HG02884 (cell line): ENCODE results near the gene ZNF331.

Experiments
- ATAC-seq: cut with Tn5 transposase; IDR thresholded peaks from one replicate; pipeline ENCODE4 v1.9.1; 2021; ENCODE audit warnings: mild to moderate bottlenecking, moderate library complexity; ENCODE audit not compliant: unreplicated experiment

ZNF331 gene

DNA sequence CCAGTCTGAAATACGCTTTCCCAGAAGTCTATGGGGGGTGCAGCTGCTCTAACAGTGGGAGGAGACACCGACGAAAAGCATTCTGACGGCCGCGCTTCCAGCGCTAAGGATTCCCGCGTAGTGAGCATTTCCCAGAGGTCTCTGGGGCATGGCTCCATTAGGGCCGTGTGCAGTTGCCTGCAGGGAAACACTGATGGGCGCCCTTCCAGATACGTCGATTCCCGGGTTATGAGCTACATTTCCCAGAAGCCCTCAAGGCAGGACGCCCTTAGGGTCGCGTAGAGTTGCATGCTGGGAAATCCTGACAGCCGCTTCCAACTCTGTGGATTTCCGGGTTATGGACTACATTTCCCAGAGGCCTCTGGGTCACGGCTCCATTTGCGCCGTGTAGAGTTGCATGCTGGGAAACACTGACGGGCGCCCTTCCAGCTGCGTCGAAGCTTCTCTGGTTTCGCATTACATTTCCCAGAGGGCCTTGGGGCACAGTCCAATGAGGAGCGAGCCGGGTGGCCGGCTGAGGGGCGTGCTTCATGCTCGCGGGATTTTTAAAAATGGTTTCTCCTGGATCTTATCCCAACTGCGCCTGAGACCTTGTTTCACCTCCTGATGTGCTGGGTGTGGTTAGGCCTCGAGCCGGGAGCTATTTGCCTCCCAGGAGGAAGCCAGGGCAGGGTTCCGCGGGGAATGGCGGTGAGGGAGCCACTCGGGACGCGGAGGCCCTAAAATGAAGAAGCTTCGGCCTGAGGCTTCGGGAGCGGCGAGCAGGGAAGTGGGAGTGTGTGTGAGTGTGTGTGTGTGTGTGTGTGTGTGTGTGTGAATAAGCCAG lies 17.2 kb upstream of the ZNF331 start:
- peak; percentile 98 for ATAC-seq

DNA sequence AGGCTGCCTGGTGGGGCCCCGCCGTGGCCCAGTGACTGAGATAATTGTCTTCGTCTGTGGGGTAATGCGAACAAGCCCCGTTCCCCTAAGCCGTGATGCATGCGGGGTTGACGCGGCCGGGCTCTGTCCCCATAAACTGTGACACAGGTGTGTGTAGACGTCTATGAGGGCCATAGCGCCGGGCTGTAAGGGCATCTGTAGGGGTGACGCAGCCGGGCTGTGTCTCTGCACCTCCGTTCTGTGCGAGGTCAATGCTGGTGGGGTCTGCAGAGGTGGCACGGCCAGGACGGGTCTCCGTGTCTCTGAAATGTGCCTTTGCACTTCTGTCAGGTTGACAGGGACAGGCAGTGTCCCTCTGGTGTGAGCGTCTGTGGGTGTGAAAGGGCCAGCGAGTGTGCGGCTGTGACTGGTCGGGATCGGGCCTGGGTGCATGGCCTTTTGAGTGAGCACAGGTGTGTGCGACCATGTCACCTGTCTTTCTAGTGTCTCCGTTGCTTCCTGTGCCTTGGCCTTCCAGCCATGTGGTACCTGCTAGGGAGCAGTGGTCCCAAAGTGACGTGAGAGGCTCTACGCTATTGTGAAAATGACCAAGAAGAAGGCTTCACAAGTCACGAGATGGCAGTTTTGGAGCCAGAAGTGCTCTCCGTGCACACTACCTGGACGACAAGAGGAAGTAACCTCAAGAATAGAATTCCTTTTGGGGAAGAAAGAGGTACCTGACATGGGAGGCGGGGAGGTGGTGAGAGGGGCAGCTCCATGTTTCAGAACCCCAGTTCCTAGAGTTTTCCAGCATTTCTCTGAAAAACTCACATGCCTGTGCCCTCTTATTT lies 16.4 kb upstream of the ZNF331 start:
- ATAC-seq = no peak

DNA sequence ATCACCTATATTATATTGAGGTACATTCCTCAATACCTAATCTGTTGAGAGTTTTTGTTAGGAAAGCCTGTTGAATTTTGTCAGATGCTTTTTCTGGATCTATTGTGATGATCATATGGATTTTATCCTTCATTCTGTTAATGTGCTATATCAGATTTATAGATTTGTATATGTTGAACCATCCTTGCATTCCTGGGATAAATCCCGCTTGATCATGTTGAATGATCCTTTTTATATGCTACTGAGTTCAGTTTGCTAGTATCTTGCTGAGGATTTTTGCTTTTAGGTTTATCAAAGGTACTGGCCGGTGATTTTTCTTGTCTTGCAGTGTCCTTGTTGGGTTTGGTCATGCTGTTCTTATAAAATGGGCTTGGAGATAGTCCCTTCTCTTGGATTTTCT lies 12.0 kb upstream of the ZNF331 start:
- ATAC-seq = no peak

DNA sequence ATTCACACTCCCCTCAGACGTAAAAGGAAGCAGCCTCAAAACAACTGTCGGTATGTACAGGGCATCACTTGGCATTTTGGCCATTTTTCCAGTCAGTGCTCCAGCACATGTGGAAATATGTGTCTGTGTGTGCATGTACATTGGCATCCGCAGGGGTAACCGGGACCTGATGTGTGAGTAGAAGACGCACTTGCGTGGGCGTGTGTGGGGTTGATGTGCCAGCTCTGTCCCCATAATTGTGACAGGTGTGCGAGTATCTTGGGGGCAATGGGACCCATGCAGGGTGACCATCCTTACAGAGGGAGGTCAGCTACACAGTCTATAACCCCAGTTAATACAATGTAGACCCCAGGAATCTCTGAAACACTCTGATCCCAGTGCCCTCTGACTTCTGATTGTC lies 7.3 kb upstream of the ZNF331 start:
- ATAC-seq = no peak

DNA sequence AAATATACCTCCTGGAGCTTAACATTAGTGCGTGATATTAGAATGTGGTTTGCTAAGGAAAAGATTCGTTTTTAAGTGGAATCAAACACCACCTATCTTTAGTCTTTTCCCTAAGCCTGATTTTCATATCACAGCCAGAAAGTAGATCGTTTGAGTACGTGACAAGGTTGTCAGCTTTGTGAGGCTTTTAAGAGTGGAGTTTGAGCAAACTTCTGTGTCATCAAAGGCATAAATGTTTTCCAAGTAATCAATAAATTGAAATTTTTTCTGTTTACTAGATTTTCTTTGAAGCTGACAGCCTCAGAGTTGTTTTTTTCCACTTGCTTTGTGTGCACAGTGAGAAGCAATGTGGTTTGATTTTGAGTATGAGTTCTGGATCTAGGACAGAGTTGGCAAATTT lies 6.5 kb upstream of the ZNF331 start:
- ATAC-seq = no peak

DNA sequence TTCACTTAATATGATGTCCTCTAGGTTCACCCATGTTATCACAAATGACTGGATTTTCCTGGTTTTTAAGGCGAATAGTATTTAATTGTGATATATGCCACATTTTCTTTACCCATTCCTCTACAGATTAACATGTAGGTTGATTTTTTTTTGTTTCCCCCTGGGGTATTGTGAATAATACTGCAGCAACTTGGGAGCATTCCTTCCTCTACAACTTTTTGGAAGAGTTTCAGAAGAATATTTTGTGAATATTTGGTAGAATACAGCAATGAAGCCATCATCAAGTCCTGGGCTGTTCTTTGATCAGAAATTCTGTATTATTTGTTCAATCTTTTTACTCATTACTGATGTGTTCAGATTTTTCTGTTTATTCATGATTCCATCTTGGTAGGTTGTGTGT lies 5.6 kb upstream of the ZNF331 start:
- ATAC-seq = no peak

DNA sequence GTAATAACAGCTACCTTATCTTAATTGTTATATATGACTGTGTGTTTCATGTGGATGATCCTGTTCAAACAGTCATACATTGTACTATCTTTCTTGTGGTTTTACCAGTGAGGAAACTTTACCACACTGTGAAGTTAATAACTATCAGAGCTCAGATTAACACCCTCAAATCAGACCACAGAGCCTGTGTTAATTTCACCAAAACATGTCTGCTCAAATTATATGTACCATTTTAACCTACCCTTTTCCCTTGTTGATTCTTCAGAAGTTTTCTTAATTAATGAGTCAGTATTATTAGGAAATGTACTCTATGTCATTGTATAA lies 1.8 kb upstream of the ZNF331 start:
- ATAC-seq = no peak

DNA sequence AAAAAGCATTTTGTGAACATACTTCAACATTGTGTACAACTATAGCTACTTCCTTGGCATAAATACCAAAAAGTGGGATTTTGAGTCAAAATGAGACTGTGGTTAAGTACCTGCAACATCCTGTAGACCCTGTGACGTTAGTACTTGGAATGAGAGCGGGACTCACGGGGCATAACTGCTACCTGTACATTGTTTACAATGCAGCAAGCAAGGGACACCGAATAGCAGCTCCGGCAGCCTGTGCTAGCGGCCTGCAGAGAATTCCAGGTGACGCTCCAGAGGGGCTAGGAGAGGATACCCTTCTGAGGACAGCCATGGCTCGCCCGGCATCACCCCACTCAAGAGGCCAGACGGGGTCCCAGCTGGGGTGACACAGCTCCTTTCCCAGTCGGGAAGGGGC lies 824 bp upstream of the ZNF331 start:
- peak; percentile 8 for ATAC-seq

DNA sequence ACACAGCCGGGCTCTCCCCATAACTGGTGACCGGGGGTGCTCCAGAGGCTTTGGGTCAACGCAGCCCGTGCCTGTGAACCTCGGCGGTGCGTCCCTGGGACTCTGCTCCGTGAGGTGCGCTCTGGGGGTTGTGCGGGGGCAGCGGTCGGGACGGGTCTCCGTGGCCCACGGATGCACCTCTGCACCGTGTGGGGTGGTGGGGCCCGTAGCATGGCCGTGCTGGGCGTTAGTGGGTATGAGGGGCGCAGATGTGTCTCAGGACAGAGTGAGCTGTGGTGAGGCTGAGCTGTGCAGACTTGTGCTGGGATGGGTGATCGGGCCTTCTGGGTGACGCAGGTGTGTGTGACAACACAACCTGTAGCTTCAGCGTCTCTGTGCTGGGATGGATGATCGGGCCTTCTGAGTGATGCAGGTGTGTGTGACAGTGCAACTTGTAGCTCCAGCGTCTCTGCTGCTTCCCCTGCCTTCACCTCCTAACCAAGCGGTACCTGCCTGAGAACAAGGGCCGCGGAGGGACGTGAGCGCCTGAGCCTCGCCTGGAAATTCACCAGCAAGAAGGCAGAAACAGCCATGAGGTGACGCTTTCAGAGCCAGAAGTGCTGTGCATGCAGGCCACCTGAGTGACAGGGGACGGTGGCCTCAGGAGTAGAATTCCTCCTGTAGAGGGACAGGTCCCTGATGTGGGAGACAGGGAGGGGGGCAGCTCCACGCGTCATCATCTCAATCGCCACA lies 599 bp downstream of the ZNF331 start:
- peak; percentile 15 for ATAC-seq

DNA sequence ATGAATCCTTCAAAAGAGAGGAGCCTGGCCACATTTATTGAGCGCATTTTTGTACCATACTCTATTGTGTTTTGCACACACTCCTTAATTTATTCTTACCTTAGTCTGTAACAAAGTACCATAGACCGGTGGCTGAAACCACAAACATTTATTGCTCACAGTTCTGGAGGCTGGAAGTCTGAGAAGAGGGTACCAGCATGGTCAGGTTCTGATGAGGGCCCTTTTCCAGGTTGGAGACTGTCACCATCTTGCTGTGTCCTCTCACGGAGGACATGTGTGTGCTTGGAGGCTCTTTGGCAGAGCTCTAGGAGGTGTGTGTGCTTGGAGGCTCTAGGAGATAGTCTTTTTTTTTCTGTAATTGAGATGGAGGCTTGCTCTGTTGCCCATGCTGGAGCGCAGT lies 2.1 kb downstream of the ZNF331 start:
- no peak for ATAC-seq

DNA sequence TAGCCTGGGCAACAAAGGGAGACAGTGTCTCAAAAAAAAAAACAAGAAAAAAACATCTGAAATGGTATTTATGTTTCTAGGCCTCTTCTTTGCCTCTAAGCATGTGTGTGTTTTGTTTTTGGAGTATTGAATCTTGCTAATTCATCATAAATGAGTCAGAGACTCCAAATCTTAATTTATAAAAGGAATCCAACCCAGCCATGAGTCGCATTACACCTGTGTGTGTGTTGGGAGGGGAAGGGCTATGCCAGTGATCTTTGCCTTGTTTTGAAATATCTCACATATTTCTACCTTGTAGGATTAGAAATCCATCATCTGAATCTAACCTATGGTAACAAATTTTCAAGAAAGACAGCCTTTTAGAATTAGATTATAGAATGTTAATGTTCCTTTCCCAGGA lies 4.0 kb downstream of the ZNF331 start:
- ATAC-seq = no peak

DNA sequence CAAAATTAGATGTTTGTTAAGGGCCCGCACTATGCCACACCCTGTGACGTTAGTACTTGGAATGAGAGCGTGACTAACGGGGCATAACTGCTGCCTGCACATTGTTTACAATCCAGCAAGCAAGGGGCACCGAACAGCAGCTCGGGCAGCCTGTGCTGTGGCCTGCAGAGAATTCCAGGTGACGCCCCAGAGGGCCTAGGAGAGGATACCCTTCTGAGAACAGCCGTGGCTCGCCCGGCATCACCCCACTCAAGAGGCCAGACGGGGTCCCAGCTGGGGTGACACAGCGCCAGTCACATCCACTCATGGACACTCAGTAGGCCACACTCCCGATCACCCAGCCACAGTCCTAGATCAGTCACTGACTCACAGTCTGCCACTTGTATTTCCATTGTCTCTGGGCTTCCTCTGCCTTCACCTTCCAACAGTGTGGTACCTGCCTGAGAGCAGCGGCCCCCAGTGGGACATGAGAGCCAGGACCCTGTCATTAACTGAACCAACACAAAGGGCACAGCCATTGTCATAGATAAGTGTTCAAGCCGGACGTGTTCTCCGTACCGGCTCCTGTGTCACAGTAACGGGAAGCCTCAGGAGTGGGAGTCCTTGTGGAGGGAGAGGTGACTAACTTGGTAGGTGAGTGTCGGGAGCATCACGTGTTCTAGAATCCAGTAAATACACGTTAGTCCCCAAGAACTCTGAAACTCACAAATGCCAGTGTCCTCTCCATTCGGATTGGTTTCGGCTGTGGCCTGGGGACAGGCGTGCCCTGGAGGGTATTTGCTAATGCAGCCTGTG lies 7.5 kb downstream of the ZNF331 start:
- no peak for ATAC-seq

DNA sequence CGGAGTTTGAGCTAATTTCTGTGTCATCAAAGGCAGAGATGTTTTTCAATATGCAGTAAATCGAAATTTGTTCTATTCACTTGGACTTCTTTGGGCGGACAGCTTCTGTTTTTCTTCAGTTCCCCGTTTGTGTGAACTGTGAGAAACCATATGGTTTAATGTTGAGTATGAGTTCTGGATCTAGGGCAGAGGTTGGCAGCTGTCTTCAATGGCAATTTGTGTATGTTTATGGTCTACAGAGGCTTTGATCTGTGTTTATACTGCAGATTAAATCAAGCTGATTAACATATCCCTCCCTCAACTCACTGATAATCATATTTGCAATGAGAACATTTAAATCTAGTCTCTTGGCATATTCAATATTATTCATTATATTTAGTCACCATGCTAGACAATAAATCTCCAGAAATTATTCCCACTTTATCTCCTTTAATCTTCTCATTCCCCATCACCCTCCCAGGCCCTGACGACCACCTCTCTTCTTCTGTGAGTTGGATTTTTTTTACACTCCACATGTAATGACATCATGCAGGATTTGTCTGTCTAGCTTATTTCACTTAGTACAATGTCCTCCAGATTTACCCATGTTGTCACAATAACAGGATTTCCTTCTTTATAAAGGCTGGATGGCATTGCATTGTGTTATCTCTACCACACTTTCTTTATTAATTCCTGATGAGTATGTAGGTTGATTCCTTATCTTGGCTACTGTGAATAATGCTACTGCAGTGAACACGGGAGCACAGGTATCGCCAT lies 9.0 kb downstream of the ZNF331 start:
- ATAC-seq = no peak

DNA sequence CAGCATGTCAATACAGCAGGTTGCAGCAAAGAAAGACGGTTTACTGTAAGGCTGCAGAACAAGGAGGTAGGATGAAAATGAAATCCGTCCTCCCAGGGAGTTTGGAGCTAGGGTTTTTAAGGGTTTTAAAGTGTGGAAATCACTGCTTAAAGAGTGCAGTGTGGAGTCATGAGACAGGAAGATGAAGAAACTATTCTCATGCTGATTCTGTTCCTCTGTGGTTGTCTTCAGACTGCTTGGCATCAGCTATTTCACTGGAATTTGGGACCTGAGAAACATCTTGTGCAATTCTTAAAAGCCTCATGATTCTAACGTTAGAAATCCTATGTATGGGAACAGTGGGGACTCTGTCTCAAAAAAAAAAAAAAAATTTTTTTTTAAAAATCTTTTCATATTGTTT lies 11.4 kb downstream of the ZNF331 start:
- ATAC-seq = no peak

DNA sequence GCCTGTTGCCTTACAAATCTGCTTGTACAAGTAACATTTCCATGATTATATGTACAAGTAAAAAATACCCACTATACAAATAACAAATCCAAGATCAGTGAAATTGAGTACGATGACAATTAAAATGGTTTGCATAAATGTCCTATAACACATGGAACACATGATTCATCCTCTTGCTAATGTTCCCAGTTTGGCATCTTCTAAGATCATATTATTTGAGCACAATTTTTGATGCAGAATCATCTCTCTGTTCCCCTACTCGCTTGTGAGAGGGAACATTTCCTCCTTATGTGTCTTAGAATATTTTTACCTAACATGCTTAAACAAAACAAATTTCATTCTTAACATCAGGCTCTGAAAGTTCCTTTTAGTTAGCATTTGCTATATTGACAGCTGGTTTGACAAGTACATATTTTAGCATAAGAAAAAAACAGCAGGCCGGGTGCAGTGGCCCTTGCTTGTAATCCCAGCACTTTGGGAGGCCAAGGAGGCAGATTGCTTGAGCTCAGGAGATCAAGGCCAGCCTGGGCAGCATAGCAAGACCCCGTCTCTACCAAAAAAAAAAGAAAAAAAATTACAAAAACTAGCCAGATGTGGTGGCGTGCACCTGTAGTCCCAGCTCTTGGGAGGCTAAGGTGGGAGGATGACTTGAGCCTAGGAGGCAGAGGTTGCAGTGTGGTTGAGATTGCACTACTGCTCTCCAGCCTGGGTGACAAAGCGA lies 14.2 kb downstream of the ZNF331 start:
- ATAC-seq = no peak

DNA sequence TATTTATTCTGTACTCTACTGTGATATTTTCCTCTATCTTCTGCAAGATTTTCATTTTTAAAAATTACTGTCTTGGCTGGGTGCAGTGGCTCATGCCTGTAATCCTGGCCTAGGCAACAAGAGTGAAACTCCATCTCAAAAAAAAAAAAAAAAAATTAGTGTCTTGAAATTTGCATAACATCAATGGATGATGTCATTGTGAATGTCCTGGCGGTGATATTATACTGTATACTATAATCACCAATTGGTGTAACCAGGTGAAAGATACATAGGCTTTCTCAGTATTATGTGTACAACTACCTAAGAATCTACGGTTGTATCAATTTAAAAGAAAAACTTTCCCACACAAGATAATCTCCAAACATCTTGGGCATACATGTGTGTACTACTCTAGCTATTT lies 15.2 kb downstream of the ZNF331 start:
- ATAC-seq = no peak

DNA sequence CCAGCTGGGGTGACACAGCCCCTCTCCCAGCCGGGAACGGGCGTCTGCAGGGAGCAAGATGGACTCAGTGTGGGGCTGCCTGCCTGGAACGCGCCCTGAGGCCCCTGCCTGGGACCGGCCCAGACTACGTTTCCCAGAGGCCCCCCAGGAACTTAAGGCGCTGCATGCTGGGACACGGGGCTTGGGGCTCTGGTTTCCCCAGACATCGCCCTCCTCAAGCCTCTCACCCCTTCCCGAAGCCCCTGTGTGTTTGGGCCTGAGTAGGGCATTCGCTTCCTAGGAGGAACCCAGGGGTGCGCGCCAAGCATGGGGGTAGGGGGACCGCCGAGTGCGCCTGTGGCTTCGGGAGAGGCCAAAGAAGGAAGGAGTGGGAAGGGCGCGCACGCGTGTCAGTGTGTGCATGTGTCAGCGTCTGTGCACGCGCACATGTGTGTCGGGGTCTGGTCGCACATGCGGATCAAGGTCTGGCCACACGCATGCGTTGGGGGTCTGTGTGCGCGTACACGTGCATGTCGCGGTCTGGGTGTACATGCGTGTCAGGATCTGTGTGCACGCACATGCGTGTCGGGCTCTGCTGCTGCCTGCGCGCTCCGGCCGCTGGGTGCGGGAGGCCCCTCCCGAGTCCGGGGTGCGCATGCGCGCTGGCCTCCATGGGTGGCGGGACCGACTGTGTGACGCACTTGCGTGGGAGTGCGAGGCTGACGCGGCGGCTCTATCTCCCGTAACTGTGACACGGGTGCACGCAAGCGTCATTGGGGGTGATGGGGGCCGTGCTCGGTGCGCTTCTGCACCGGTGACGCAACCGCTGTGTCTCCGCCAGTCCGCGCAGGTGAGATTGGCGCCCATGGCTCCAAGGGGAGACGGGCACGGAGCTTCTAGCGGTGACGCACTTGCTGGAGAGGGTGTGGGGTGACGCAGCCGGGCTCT lies 16.2 kb downstream of the ZNF331 start:
- ATAC-seq = no peak

DNA sequence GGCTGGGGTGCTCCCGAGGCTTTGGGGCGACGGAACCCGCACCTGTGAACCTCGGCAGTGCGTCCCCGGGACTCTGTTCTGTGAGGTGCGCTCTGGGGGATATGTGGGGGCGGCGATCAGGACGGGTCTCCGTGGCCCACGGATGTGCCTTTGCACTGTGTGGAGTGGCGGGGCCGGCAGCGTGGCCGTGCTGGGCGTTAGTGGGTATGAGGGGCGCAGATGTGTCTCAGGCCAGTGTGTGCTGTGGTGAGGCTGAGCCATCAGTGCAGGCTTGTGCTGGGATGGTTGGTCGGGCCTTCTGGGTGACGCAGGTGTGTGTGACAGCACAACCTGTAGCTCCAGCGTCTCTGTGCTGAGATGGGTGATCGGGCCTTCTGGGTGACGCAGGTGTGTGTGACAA lies 16.9 kb downstream of the ZNF331 start:
- no peak for ATAC-seq

DNA sequence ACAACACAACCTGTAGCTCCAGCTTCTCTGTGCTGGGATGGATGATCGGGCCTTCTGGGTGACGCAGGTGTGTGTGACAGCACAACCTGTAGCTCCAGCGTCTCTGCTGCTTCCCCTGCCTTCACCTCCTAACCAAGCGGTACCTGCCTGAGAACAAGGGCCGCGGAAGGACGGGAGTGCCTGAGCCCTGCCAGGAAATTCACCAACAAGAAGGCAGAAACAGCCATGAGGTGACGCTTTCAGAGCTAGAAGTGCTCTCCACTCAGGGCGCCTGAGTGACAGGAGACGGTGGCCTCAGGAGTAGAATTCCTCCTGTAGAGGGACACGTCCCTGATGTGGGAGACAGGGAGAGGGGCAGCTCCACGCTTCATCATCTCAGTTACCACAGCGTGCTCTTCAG lies 17.4 kb downstream of the ZNF331 start:
- ATAC-seq = no peak
